Measurements from ENCODE around the gene TAMALIN. TPM values are rescaled to one million over a fixed set of nuclear protein-coding genes. Genes with fewer than 3 reads are reported as not detected.

The TAMALIN gene
- total RNA-seq, 1 donor from 2014 or later = 27.5 TPM

DNA sequence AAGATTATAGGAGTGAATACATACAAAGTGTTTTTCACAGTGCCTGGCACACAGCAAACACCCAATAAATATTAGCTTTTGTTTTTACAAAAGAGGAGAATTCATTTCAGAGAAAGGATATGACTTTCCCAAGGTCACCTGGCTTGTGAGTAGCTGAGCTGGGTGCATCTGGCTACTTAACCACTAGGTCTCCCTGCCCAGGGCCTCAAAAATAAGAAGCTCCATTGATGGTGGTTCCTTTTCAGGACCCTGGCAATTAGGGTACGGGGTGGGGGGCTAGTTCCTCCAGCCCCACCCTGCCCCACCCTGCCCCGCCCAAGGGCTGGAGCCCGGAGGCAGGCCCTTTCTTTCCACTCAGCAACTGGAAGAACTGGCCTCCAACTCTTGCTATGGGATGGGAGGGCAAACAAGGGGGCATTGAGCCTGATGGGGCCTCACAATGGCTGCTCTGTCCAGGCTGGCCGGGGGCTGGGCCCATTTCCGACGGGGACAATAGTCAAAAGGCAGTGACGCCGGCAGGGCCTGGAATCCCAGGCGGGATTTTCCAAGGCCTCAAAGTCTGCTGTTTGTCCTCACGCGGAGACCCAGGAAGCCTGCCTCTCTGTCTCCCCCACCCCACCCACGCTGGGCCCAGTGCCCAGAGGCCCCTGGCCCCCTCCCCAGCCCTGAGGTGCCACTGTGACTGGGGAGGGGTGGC lies 54.9 kb downstream of the TAMALIN start:
- intact Hi-C loops (cut with DNase I) = no loop called here
- DNase-seq (ENCODE audit: low spot score) = no peak

DNA sequence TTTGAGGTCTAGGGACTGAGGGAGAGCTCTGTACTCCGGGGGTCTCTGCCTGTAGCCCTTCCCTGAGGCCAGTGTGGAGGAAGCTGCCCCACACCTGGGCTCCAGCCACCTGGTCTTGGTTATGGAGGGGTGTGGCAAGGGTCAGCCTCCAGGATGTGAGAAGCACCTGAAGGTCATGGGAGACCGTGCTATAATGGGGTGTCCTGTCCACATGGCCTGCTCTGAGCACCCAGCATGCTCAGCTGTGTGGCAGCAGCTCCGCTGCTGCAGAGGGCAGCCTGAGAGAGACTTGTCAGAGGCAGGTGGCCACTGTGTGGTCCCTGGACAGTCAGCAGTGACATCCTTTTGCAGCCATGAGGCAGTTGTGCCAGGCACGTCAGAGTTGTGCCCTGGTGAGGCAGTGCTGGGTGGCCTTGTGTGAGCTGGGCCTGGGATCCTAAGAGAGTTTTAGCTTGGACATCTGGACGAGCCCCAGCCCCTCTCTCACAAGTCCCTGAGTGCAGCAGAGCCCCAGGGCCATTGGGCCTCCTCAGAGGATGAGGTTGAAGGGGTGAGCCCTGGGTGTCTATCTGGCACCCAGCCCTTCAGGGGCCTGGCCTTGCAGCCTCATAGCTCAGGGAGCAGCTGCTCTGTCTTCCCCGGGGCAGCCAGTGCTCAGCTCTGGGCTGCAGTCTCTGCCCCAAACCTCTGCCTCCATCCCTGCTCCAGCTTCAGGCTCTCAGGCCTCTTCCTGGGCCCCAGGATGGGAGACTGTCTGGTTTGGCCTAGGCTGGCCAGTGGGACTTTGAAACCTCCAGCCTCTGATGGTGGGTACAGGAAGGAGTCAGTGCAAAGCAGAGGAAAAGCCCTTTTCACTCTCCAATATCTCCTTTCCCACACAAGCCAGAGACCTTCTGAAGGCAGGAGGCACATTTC lies 55.7 kb downstream of the TAMALIN start:
- DNase-seq (ENCODE audit: low spot score) = no peak
- intact Hi-C loops (cut with DNase I) = no loop called here

DNA sequence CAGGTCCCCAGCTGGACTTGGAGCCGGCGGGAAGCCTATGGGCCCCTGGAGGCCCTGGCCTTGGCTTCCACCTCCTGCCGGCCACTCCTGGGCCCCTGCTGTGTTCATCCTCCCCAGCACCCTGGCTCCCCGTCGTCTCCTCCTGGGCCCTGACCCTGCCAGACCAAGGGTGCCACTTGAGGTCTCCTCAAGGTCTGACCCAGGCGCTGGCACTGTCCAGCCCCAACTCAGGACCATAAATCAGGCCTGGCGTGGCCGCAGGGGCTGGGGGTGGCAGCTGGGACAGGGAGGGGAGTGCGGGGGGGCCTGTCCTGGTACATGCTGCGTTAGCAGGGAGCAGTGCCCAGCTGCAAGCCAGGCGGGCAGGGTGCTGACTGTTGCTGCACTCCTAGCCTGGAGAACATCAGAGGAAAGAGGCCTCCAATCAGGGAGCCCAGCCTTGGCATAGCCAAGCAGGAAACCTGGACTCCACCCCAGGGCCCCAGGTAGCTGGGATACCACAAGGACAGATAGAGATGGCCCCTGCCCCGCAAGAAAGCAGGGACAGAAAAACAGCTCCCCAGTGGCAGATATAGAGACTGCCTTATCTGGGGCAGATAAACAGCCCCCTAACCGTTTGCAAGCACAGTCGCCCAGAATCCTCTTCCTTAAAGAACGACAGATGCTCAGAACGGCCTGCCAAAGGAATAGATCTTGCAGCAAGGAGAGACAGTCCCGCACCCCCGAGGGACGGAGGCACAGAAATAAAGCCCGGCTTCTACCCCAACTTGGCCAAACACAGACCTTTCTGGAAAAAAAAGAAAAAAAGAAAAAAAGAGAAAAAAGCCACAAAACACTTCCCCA lies 56.6 kb downstream of the TAMALIN start:
- intact Hi-C loops (cut with DNase I) = no loop called here
- no peak for DNase-seq (ENCODE audit: low spot score)

DNA sequence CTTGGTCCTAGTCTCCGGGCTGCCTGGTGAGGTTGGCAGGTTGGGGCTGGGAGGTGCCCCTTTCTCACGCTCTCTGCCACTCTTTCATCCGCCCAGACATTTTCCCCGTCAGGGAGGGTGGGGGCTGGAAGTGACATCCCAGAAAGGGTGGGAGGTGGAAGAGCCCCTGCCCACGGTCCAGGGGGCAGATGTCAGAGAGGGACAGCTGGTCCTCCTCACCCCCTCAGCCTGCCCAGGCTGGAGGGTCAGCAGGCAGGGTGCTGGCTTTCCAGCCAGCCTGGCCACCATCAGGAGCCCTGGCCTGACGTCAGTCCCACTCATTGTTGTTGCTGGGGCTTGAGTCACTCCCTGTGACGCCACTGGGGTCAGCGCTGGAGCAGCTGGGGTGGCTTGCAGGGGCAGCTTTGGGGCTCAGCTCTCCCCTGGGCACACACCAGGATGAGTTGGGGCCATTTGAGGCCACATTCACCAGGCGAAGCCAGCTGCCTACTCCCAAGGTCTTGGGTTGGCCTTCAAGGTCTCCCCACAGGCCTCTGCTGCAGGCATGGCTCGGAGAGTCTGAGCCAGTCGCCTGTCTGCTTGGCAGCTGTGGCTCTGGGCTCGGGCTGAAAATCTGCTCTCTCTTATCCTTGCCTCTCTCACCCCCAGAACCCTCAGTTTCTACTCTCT lies 57.4 kb downstream of the TAMALIN start:
- intact Hi-C loops (cut with DNase I) = no loop called here
- DNase-seq (ENCODE audit: low spot score) = no peak

Other genes starting within 250 kb of the TAMALIN start
- gene FIGNL2, start 158.2 kb upstream of the TAMALIN start, total RNA-seq = 0.32 TPM
- not detected for gene ANKRD33, start 118.8 kb upstream of the TAMALIN start, total RNA-seq
- gene ACVRL1, start 99.4 kb upstream of the TAMALIN start, total RNA-seq = 31.1 TPM
- 9.3 TPM for gene ACVR1B, start 55.2 kb upstream of the TAMALIN start, total RNA-seq
- 76.3 TPM for gene NR4A1, start 44.5 kb downstream of the TAMALIN start, total RNA-seq
- 23.2 TPM for gene ATG101, start 63.0 kb downstream of the TAMALIN start, total RNA-seq
- gene SMIM41, start 72.8 kb downstream of the TAMALIN start, total RNA-seq = not detected
- gene KRT80, start 185.1 kb downstream of the TAMALIN start, total RNA-seq = 1.2 TPM
- gene KRT7, start 226.3 kb downstream of the TAMALIN start, total RNA-seq = 1.2 TPM